Stimulated activated naive CD4-positive, alpha-beta T cell treated with Interleukin-2 at 50 U/mL for 16 hours (primary cell): ENCODE measurements around the gene SLC6A11.

Source experiments
- DNase-seq: peaks from one replicate; lab custom pipeline; 2025; lab: John Stamatoyannopoulos, UW

The SLC6A11 gene

GRCh38 chr3:10888518-10889090 is 72.6 kb downstream of the SLC6A11 start:
- no peak for DNase-seq

GRCh38 chr3:10889206-10889960 is 73.4 kb downstream of the SLC6A11 start:
- DNase-seq, result no peak

- DNase-seq, result no peak
Observed at GRCh38 chr3:10890665-10891064, 74.6 kb downstream of the SLC6A11 start.

GRCh38 chr3:10892622-10893021 is 76.6 kb downstream of the SLC6A11 start:
- no peak for DNase-seq

GRCh38 chr3:10901296-10901945 is 85.4 kb downstream of the SLC6A11 start:
- DNase-seq, result no peak

- DNase-seq, result no peak
Observed at GRCh38 chr3:10907262-10907661, 91.2 kb downstream of the SLC6A11 start.

GRCh38 chr3:10910367-10910766 is 94.3 kb downstream of the SLC6A11 start:
- DNase-seq, result no peak

GRCh38 chr3:10911350-10912002 is 95.4 kb downstream of the SLC6A11 start:
- DNase-seq, result no peak

GRCh38 chr3:10912786-10913185 is 96.8 kb downstream of the SLC6A11 start:
- no peak for DNase-seq

- no peak for DNase-seq
Observed at GRCh38 chr3:10915376-10915775, 99.3 kb downstream of the SLC6A11 start.

- no peak for DNase-seq
Observed at GRCh38 chr3:10917176-10917575, 101.1 kb downstream of the SLC6A11 start.

GRCh38 chr3:10918011-10918410 is 102.0 kb downstream of the SLC6A11 start:
- no peak for DNase-seq

GRCh38 chr3:10919636-10920035 is 103.6 kb downstream of the SLC6A11 start:
- DNase-seq, result no peak

- no peak for DNase-seq
Observed at GRCh38 chr3:10925436-10926255, 109.6 kb downstream of the SLC6A11 start.

GRCh38 chr3:10926256-10926810 is 110.3 kb downstream of the SLC6A11 start:
- DNase-seq, result no peak

- no peak for DNase-seq
Observed at GRCh38 chr3:10926811-10927521, 110.9 kb downstream of the SLC6A11 start.

GRCh38 chr3:10927551-10927950 is 111.5 kb downstream of the SLC6A11 start:
- no peak for DNase-seq

GRCh38 chr3:10928407-10928960 is 112.5 kb downstream of the SLC6A11 start:
- DNase-seq, result no peak

GRCh38 chr3:10928961-10929471 is 113.0 kb downstream of the SLC6A11 start:
- DNase-seq, result no peak

- DNase-seq, result no peak
Observed at GRCh38 chr3:10929978-10930665, 114.1 kb downstream of the SLC6A11 start.
